ENCODE results near the gene REST.

REST gene

GRCh38 chr4:56978750-56979303 lies 71.1 kb downstream of the REST start, which contains the start of gene POLR2B:
Gene POLR2B, plus strand, starts transcription at chr4:56978896. Its CDS starts 90 bp downstream, at chr4:56978986.
- DNase-seq (ENCODE audit: extremely low spot score), result peak; percentile 86
- TF ChIP-seq NFRKB (IDR thresholded peaks at IDR 0.05) (no peak), FOXK2 (IDR thresholded peaks at IDR 0.05) (no peak), ARNT (IDR thresholded peaks at IDR 0.05) (no peak), L3MBTL2 (conservative IDR thresholded peaks at IDR 0.05) (peak; percentile 87), FOXM1 (IDR thresholded peaks at IDR 0.05; ENCODE audit: borderline replicate concordance) (no peak), SUZ12 (IDR thresholded peaks at IDR 0.05) (no peak), PKNOX1 (IDR thresholded peaks at IDR 0.05) (no peak), TARDBP (IDR thresholded peaks at IDR 0.05) (no peak), SP1 (IDR thresholded peaks at IDR 0.05) (no peak), ELF4 (IDR thresholded peaks at IDR 0.05) (peak; percentile 37; the same call in 1 of the 2 replicates), LEF1 (IDR thresholded peaks at IDR 0.05; ENCODE audit: borderline replicate concordance) (no peak)
- POLR2A ChIA-PET, result interaction anchor here (0.7 to 4.0 kb wide), 21 partner anchors 9 to 514 kb away, joined by 3 to 46 read pairs (median 4); partner anchors contain the start of gene REST
- CTCF ChIA-PET, result interaction anchor here (0.8 to 1.8 kb wide), 3 partner anchors 12 to 20 kb away, joined by 3 to 6 read pairs (median 4); no protein-coding TSS in a partner anchor

- no peak for DNase-seq (ENCODE audit: extremely low spot score)
- ChIA-PET POLR2A (interaction anchor here (0.7 to 4.0 kb wide), 7 partner anchors 10 to 122 kb away, joined by 3 to 46 read pairs (median 5); partner anchors contain the start of gene REST), CTCF (interaction anchor here (1.0 kb wide), 1 partner anchor 20 kb away, joined by 4 read pairs; no protein-coding TSS in a partner anchor)
- no peak for TF ChIP-seq BHLHE40 (IDR thresholded peaks at IDR 0.05; ENCODE audit: borderline replicate concordance)
- TF ChIP-seq SP1 (IDR thresholded peaks at IDR 0.05), result no peak
- TF ChIP-seq FOXM1 (IDR thresholded peaks at IDR 0.05; ENCODE audit: borderline replicate concordance), result no peak
- peak; percentile 81 for TF ChIP-seq PKNOX1 (IDR thresholded peaks at IDR 0.05)
- TF ChIP-seq ARNT (IDR thresholded peaks at IDR 0.05), result no peak
Observed at GRCh38 chr4:56979421-56980072, 71.8 kb downstream of the REST start.

- ChIA-PET POLR2A (no interaction called here), CTCF (interaction anchor here (0.7 kb wide), 1 partner anchor 22 kb away, joined by 4 read pairs; no protein-coding TSS in a partner anchor)
- 0 out of 2 replicates have a peak, but pooled peaks have one; percentile 38 for TF ChIP-seq PKNOX1 (IDR thresholded peaks at IDR 0.05)
- TF ChIP-seq SUZ12 (IDR thresholded peaks at IDR 0.05), result no peak
- no peak for DNase-seq (ENCODE audit: extremely low spot score)
Observed at GRCh38 chr4:56981795-56982201, 74.1 kb downstream of the REST start.

GRCh38 chr4:56986192-56986591 lies 78.5 kb downstream of the REST start:
- TF ChIP-seq NFRKB (IDR thresholded peaks at IDR 0.05) (no peak), HDGF (IDR thresholded peaks at IDR 0.05; ENCODE audit: borderline replicate concordance) (no peak), ARNT (IDR thresholded peaks at IDR 0.05) (no peak), FOXK2 (IDR thresholded peaks at IDR 0.05) (no peak), PKNOX1 (IDR thresholded peaks at IDR 0.05) (no peak), BHLHE40 (IDR thresholded peaks at IDR 0.05; ENCODE audit: borderline replicate concordance) (no peak), ELF4 (IDR thresholded peaks at IDR 0.05) (no peak), CTBP1 (IDR thresholded peaks at IDR 0.05; ENCODE audit: borderline replicate concordance) (no peak), SP1 (IDR thresholded peaks at IDR 0.05) (no peak), TARDBP (IDR thresholded peaks at IDR 0.05) (no peak), LEF1 (IDR thresholded peaks at IDR 0.05; ENCODE audit: borderline replicate concordance) (no peak), SUZ12 (IDR thresholded peaks at IDR 0.05) (no peak)
- no peak for DNase-seq (ENCODE audit: extremely low spot score)
- POLR2A ChIA-PET, result no interaction called here
- CTCF ChIA-PET, result no interaction called here

GRCh38 chr4:56986952-56987351 lies 79.3 kb downstream of the REST start:
- TF ChIP-seq FOXA1 (IDR thresholded peaks at IDR 0.05) (no peak), HDGF (IDR thresholded peaks at IDR 0.05; ENCODE audit: borderline replicate concordance) (no peak), BHLHE40 (IDR thresholded peaks at IDR 0.05; ENCODE audit: borderline replicate concordance) (no peak), CTBP1 (IDR thresholded peaks at IDR 0.05; ENCODE audit: borderline replicate concordance) (no peak), ARNT (IDR thresholded peaks at IDR 0.05) (no peak), ZNF384 (IDR thresholded peaks at IDR 0.05) (no peak), SP1 (IDR thresholded peaks at IDR 0.05) (no peak), LEF1 (IDR thresholded peaks at IDR 0.05; ENCODE audit: borderline replicate concordance) (no peak), SUZ12 (IDR thresholded peaks at IDR 0.05) (no peak), NFRKB (IDR thresholded peaks at IDR 0.05) (no peak), TARDBP (IDR thresholded peaks at IDR 0.05) (no peak), ELF4 (IDR thresholded peaks at IDR 0.05) (no peak), FOXK2 (IDR thresholded peaks at IDR 0.05) (no peak), FOXM1 (IDR thresholded peaks at IDR 0.05; ENCODE audit: borderline replicate concordance) (no peak), PKNOX1 (IDR thresholded peaks at IDR 0.05) (no peak), L3MBTL2 (conservative IDR thresholded peaks at IDR 0.05) (no peak)
- POLR2A ChIA-PET, result no interaction called here
- no peak for DNase-seq (ENCODE audit: extremely low spot score)
- CTCF ChIA-PET, result no interaction called here
